ENCODE data around the gene LIPI.

GRCh38 chr21:14215971-14216641 lies 5.4 kb upstream of the LIPI start, which contains the start of gene RBM11:
- TF ChIP-seq POLR2A (IDR thresholded peaks at IDR 0.05) (no peak), CTCF (IDR thresholded peaks at IDR 0.05) (no peak)

All from testis (tissue), 2 donors.